Mesenchymal stem cell (in vitro differentiated cells and primary cell): ENCODE data around the gene NMT2.

ENCODE experiments used
- DNase-seq: peaks from one replicate; pipeline ENCODE4 v3.0.0-alpha.2; 2013
- H2AFZ ChIP-seq: one replicate; pipeline ENCODE4 v1.6.1; 2013; ENCODE audit warnings: low read depth, mild to moderate bottlenecking, control low read depth, inconsistent platforms, low read length, moderate library complexity
- H2AK5ac ChIP-seq: 2 replicates; pipeline ENCODE4 v1.6.1; 2013; ENCODE audit warnings: low read length, moderate library complexity, mild to moderate bottlenecking, inconsistent platforms; ENCODE audit not compliant: severe bottlenecking
- H2BK120ac ChIP-seq: one replicate; pipeline ENCODE4 v1.6.1; 2013; ENCODE audit warnings: low read depth, mild to moderate bottlenecking, inconsistent platforms, low read length, moderate library complexity
- H2BK12ac ChIP-seq, 2 experiments: one replicate each; pipeline ENCODE4 v1.6.1; 2013; ENCODE audit warnings: inconsistent platforms in 2 of 2, low read length in 2 of 2, mild to moderate bottlenecking in 2 of 2, moderate library complexity in 2 of 2, control low read depth in 1 of 2
- H2BK15ac ChIP-seq: one replicate; pipeline ENCODE4 v1.6.1; 2013; ENCODE audit warnings: mild to moderate bottlenecking, low read depth, inconsistent platforms; ENCODE audit not compliant: poor library complexity, severe bottlenecking
- H2BK5ac ChIP-seq: 2 replicates; pipeline ENCODE4 v1.6.1; 2013; ENCODE audit warnings: low read depth, mild to moderate bottlenecking, low read length, control low read depth, inconsistent platforms; ENCODE audit not compliant: poor library complexity, severe bottlenecking
- H3K14ac ChIP-seq, 2 experiments: one replicate each; pipeline ENCODE4 v1.6.1; 2013; ENCODE audit warnings: inconsistent platforms in 2 of 2, low read length in 2 of 2, control low read depth in 1 of 2, mild to moderate bottlenecking in 1 of 2, moderate library complexity in 1 of 2
- H3K18ac ChIP-seq, 2 experiments: one replicate each; pipeline ENCODE4 v1.6.1; 2013; ENCODE audit warnings: inconsistent platforms in 2 of 2, low read length in 2 of 2, control low read depth in 1 of 2, low read depth in 1 of 2, mild to moderate bottlenecking in 1 of 2
- H3K23ac ChIP-seq, 2 experiments: one replicate each; pipeline ENCODE4 v1.6.1; 2013; ENCODE audit warnings: inconsistent platforms in 2 of 2, low read length in 2 of 2, mild to moderate bottlenecking in 2 of 2, moderate library complexity in 2 of 2, control low read depth in 1 of 2
- H3K27ac ChIP-seq: 2 replicates; pipeline ENCODE4 v1.5.1; 2013; ENCODE audit warnings: mild to moderate bottlenecking, moderate library complexity, low read length, control low read depth, inconsistent platforms; ENCODE audit not compliant: poor library complexity, severe bottlenecking
- H3K27me3 ChIP-seq, 2 experiments: 2 replicates each; pipeline versions ENCODE4 v1.6.1 to v1.7.0; 2013; ENCODE audit warnings: low read length in 2 of 2, mild to moderate bottlenecking in 2 of 2, moderate library complexity in 2 of 2, control low read depth in 1 of 2, inconsistent platforms in 1 of 2; ENCODE audit not compliant: control insufficient read depth in 1 of 2, insufficient read depth in 1 of 2
- H3K36me3 ChIP-seq, 2 experiments: 2 replicates each; pipeline versions ENCODE4 v1.6.1 to v1.7.0; 2013; ENCODE audit warnings: low read length in 2 of 2, control low read depth in 1 of 2, inconsistent platforms in 1 of 2, low read depth in 1 of 2, mild to moderate bottlenecking in 1 of 2; ENCODE audit not compliant: insufficient read depth in 2 of 2, control insufficient read depth in 1 of 2
- H3K4ac ChIP-seq, 2 experiments: one replicate each; pipeline ENCODE4 v1.6.1; 2013; ENCODE audit warnings: inconsistent platforms in 2 of 2, low read length in 2 of 2, mild to moderate bottlenecking in 2 of 2, moderate library complexity in 2 of 2, control low read depth in 1 of 2, low read depth in 1 of 2
- H3K4me1 ChIP-seq: 2 replicates; pipeline ENCODE4 v1.6.1; 2013; ENCODE audit warnings: low read depth, low read length, control low read depth; ENCODE audit not compliant: control insufficient read depth, insufficient read depth
- H3K4me2 ChIP-seq: 2 replicates; pipeline ENCODE4 v1.6.1; 2013; ENCODE audit warnings: low read length, mild to moderate bottlenecking, inconsistent platforms; ENCODE audit not compliant: poor library complexity, severe bottlenecking
- H3K4me3 ChIP-seq, 2 experiments: 2 replicates each; pipeline versions ENCODE4 v1.5.1 to v1.7.0; 2013; ENCODE audit warnings: low read length in 2 of 2, mild to moderate bottlenecking in 2 of 2, control low read depth in 1 of 2, low read depth in 1 of 2; ENCODE audit not compliant: insufficient read depth in 1 of 2
- H3K79me1 ChIP-seq: replicated peaks from 2 replicates; pipeline ENCODE4 v1.6.1; 2013; ENCODE audit warnings: mild to moderate bottlenecking, control low read depth, low read length, inconsistent platforms; ENCODE audit not compliant: poor library complexity, severe bottlenecking
- H3K9ac ChIP-seq: 2 replicates; pipeline ENCODE4 v1.7.0; 2013; ENCODE audit warnings: mild to moderate bottlenecking, low read length, moderate library complexity
- H3K9me3 ChIP-seq: 2 replicates; pipeline ENCODE4 v1.7.0; 2013; ENCODE audit warnings: mild to moderate bottlenecking, low read length; ENCODE audit not compliant: control insufficient read depth
- H4K8ac ChIP-seq: one replicate; pipeline ENCODE4 v1.6.1; 2013; ENCODE audit warnings: inconsistent platforms, mild to moderate bottlenecking, low read length, moderate library complexity
- H4K91ac ChIP-seq: one replicate; pipeline ENCODE4 v1.6.1; 2013; ENCODE audit warnings: mild to moderate bottlenecking, low read length, inconsistent platforms
- WGBS: methylation state at CpG from one replicate; pipeline ENCODE4 v1.1.7; 2013; ENCODE audit warnings: mixed read lengths; 5-methylcytosine and 5-hydroxymethylcytosine counted together

The NMT2 gene

DNA sequence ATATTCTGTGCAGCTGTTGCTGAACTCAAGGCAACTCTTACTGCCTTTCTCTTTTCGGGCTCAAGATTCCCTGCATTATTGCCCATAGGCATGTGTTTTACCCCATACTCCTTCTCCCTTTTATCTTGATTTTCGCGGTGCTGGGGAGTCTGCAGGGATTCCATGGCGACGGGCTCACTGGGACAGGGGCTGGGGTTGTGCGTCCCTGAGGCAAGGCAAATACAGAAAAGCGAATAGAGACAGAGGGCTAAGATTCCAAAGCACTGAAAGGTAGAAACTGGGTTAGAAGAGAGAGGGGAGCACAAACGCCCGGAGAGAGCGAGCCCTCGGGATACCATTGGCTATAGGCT lies 71.9 kb downstream of the NMT2 start:
- 7% methylated on average over 11 of the region's 11 CpGs for WGBS

DNA sequence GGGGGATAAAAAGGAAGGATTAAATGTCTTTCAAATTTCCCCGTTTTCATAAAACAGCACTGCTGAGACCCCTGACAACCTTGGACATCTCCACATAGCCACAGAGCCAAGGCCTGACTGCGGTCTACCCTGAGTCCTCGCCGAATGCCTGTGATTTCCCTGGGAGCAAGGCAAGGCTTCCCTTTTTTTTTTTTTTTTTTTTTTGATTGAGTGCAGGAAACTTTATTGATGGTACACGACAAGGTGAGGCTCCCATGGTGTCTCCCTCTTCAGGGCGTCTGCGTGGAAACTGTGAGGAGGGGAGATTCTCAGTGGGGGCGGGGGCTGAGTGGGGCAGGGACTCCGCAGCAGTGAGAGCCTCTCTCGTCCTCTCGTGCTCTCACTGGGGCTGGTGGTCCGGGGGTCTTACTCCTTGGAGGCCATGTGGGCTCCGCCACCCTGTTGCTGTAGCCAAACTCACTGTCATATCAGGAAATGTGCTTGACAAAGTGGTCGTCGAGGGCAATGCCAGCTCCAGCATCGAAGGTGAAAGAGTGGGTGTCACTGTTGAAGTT lies 75.6 kb downstream of the NMT2 start:
- H3K23ac ChIP-seq = no peak overlapping the region
- peaks cover 0 to 3% of the 10 kb centered on the region in 2 experiments for H3K27me3 ChIP-seq
- H3K4me1 ChIP-seq = peaks cover 4% of the 10 kb centered on the region
- no peak overlapping the region for H3K4me2 ChIP-seq
- no peak overlapping the region for H3K9ac ChIP-seq
- no peaks in the 10 kb centered on the region for H3K36me3 ChIP-seq
- no peak overlapping the region for H3K4ac ChIP-seq
- no peak overlapping the region for H2BK5ac ChIP-seq
- H3K79me1 ChIP-seq = peaks cover 4% of the 10 kb centered on the region
- no peak overlapping the region for H3K14ac ChIP-seq
- no peak for DNase-seq
- H3K9me3 ChIP-seq = no peaks in the 10 kb centered on the region
- H4K91ac ChIP-seq = no peak overlapping the region
- no peak overlapping the region for H3K4me3 ChIP-seq
- H2BK12ac ChIP-seq = no peak overlapping the region
- no peak overlapping the region for H2AK5ac ChIP-seq
- no peak overlapping the region for H3K27ac ChIP-seq
- WGBS = 89% methylated on average over 15 of the region's 16 CpGs
- no peak overlapping the region for H2BK15ac ChIP-seq
- H2BK120ac ChIP-seq = no peak overlapping the region
- H2AFZ ChIP-seq = no peak overlapping the region
- no peak overlapping the region for H4K8ac ChIP-seq
- no peak overlapping the region for H3K18ac ChIP-seq

More for the DNA sequence above, 71.9 kb downstream of the NMT2 start:
- Histone ChIP-seq H3K27ac (peak overlapping the region; percentile 54), H2BK5ac (no peak overlapping the region), H3K27me3 (peaks cover 0 to 3% of the 10 kb centered on the region in 2 experiments), H3K23ac (peak overlapping the region in 1 of 2 experiments; percentile 64), H3K79me1 (peaks cover 6% of the 10 kb centered on the region), H2BK15ac (no peak overlapping the region), H4K8ac (peak overlapping the region; percentile 3), H3K9ac (peak overlapping the region; percentile 100), H3K4me2 (peak overlapping the region; percentile 95), H3K4me3 (peak overlapping the region; percentile 65 to 99), H2BK120ac (no peak overlapping the region), H3K9me3 (no peaks in the 10 kb centered on the region), H3K4ac (no peak overlapping the region), H4K91ac (no peak overlapping the region), H3K4me1 (peaks cover 5% of the 10 kb centered on the region), H2AFZ (peak overlapping the region; percentile 92), H3K18ac (peak overlapping the region in 1 of 2 experiments; percentile 30), H3K36me3 (peaks cover 3 to 14% of the 10 kb centered on the region in 2 experiments), H2BK12ac (peak overlapping the region in 1 of 2 experiments; percentile 21), H3K14ac (no peak overlapping the region), H2AK5ac (no peak overlapping the region)
- DNase-seq = no peak

GRCh38 chr10:15091418-15091817 lies 77.1 kb downstream of the NMT2 start:
- H3K4me1 ChIP-seq = peaks cover 4% of the 10 kb centered on the region
- H4K8ac ChIP-seq = no peak overlapping the region
- H2BK12ac ChIP-seq = no peak overlapping the region
- H2BK120ac ChIP-seq = no peak overlapping the region
- no peak overlapping the region for H3K27ac ChIP-seq
- H3K36me3 ChIP-seq = no peaks in the 10 kb centered on the region
- H2AFZ ChIP-seq = no peak overlapping the region
- DNase-seq = no peak
- peaks cover 2% of the 10 kb centered on the region for H3K79me1 ChIP-seq
- no peaks in the 10 kb centered on the region for H3K9me3 ChIP-seq
- 89% methylated on average over 5 of the region's 5 CpGs for WGBS
- H3K4me3 ChIP-seq = no peak overlapping the region
- H3K9ac ChIP-seq = no peak overlapping the region
- peaks cover 0 to 3% of the 10 kb centered on the region in 2 experiments for H3K27me3 ChIP-seq
- no peak overlapping the region for H2BK15ac ChIP-seq
- H3K14ac ChIP-seq = no peak overlapping the region
- no peak overlapping the region for H3K4ac ChIP-seq
- H3K4me2 ChIP-seq = no peak overlapping the region
- no peak overlapping the region for H2AK5ac ChIP-seq
- no peak overlapping the region for H3K18ac ChIP-seq
- no peak overlapping the region for H3K23ac ChIP-seq
- no peak overlapping the region for H2BK5ac ChIP-seq
- no peak overlapping the region for H4K91ac ChIP-seq

DNA sequence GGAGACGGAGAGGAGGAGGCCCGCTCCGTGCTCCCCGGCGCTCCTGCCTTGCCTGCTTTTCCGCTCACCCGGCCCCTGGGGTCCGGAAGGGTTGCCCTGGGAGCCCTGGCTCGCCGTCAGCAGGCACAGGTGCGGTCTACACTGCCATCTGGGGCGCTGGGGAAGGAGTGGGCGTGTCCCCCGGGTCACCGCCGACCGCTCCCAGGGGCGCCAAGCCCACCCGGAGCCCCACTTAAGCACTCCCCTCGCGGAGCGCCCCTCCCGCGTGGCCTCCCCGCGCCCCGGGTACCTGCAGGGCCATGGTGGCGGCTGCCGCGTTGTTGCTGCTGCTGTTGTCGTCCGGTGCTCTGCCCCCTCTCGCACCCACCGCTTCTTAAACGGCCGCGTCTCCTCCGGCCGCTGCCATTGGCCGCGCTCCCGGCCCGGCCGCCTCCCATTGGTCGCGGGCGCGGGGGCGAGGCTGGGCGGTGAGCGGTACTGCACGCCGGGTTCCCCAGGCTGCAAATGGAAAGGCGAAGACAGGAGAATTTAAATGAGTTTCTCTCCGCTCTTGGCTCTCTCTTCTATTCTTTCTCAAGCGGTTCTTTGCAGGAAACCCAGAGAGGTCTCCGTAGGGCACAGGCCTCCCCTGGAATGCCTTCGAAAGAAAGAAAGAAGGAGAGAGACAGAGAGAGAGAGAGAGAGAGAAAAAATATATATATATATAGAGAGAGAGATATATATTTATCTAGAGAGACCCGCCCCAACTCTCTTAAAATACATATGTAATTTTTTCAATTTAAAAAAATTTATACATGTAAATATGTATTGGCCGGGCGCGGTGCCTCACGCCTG lies 79.8 kb downstream of the NMT2 start, which contains the start of gene ACBD7:
TSS of gene ACBD7 (minus strand) at position 349 of the 834 bp plus-strand sequence. CDS start at position 301, 48 bp downstream.
- Histone ChIP-seq H2AFZ (no peak within 1 kb of the TSS), H2BK5ac (no peak within 1 kb of the TSS), H4K8ac (no peak within 1 kb of the TSS), H4K91ac (no peak within 1 kb of the TSS), H3K23ac (no peak within 1 kb of the TSS), H3K4me3 (peak within 1 kb of the TSS; percentile 79 to 81), H3K27ac (no peak within 1 kb of the TSS), H3K4ac (no peak within 1 kb of the TSS), H3K4me1 (peaks cover 7% of the 10 kb centered on the region), H3K27me3 (peaks cover 0 to 3% of the 10 kb centered on the region in 2 experiments), H3K9me3 (no peaks in the 10 kb centered on the region), H3K79me1 (no peaks in the 10 kb centered on the region), H3K14ac (no peak within 1 kb of the TSS), H2AK5ac (no peak within 1 kb of the TSS), H3K9ac (peak within 1 kb of the TSS; percentile 26), H3K4me2 (peak within 1 kb of the TSS; percentile 100), H3K36me3 (no peaks in the 10 kb centered on the region), H2BK120ac (no peak within 1 kb of the TSS), H2BK12ac (no peak within 1 kb of the TSS), H3K18ac (no peak within 1 kb of the TSS), H2BK15ac (no peak within 1 kb of the TSS)
- peak; percentile 77 for DNase-seq
- 8% methylated on average over 48 of the region's 63 CpGs for WGBS
